Limb (tissue), 2 donors: ENCODE results near the gene SMTN.

Experiments used
- DNase-seq, 2 donors: peaks; one replicate each; pipeline ENCODE4 v3.0.0-alpha.2; 2016; ENCODE audit errors: extremely low spot score in 2 of 2

SMTN gene

DNA sequence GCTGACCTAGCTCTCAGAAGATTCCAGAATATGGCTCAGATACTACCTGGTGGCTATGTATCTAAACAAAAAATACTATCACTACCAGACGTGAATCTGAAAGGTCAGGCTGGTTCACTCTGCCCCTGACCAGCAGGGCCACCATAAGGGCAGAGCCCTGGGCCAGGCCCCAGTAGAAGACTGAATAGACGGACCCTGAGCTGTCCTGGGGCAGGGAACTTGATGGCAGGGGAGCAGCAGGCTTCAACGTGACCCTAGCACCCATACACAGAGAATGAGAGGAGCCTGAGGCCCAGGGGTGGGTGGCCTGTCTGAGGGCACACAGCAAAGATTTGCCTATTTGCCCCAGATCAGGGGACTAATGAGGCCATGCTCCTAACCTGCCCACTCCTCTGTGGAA lies 72.2 kb downstream of the SMTN start:
- DNase-seq = no peak
